ENCODE measurements around the gene C2CD4D.

The C2CD4D gene

DNA sequence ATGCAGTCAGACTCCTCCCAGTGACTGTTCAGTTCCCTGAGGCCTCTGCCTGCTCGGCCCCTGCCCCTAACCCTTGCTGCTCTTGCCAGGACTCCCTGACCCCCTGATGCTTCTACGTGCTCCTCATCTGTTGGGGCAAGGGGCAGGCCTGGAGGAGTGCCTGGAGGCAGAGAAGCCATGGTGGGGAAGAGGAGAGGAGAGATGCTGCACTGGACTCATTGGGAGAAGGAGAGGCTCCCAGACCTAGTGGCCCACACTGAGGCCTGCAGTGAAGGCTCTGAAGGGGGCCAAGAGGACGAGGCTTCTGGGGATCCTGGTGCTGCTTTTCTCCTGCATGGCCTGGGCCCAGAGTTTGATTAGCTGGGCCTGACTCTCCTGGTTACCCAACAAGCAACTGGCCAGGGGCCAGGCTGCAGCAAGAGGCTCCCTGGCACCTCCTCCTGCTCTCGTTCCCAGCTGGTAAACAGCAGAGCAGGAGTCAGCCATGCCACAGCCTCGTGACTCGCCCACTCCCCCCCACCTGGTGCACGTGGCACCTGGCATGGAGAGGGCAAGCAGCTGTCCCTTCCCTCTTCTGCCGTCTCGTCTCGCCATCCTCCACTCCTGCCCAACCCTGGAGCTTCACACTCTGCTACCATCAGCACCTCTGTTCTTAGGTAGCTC is 7.2 kb downstream of the C2CD4D start:
- DNase-seq: no peak

DNA sequence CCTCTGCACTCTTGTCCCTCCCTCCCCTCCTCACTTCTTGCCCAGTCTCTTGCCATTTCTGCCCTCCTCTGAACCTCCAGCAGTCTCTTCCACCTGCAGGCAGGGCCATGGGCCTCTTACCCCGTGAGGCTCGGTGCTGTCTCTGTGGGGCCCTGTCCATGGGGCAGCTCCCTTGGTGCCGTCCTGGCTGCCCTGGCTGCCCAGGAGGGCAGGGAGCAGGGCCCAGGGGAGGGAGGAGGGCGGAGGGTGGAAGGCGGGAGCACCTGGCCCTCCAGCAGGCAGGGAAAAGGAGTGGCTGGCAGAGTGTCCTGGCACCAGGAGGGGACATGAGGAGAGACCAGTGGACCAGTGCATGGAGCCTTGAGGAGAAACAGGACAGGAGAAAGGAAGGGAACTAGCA is 8.0 kb downstream of the C2CD4D start, which contains the start of gene RORC:
RORC (minus strand) TSS at position 198 of the 400 bp plus-strand sequence; CDS start at position 160, 38 bp downstream.
- no peak for DNase-seq

DNA sequence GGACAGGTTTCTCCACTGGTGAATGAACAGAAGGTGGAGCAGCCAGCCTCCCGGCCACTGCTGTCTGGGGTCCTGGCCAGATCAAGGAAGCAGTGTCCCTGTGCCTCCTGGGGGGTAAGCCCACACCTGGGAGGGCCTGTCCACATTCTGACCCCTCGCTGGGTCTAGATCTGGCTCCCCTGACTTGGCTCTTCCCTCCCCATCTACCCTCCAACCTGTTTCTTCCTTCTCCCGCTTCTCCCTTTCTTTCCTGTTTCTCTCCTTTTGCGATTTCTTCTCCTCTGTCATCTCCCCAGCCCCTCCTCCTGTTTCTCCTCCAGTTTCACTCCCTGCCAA is 8.4 kb downstream of the C2CD4D start:
- no peak for DNase-seq

DNA sequence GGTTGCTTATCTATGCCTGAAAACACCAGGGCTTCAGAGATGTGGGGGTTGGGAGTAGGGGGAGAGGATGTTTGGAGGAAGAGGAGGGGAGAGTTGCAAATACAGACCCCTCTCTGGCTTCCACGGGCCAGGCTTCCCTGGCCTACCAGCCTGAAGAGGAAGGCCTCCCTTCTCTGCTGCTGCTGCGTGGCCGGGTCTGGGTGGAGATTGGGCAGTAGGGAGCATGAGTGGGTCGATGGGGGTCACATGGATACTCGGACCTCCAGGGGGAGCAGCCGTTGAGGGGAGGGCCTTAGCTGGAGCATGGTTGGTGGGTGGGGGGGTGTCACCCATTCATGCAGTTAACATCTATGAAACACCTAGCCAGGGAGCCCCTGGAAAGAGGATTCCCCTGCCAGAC is 9.6 kb downstream of the C2CD4D start:
- no peak for DNase-seq

DNA sequence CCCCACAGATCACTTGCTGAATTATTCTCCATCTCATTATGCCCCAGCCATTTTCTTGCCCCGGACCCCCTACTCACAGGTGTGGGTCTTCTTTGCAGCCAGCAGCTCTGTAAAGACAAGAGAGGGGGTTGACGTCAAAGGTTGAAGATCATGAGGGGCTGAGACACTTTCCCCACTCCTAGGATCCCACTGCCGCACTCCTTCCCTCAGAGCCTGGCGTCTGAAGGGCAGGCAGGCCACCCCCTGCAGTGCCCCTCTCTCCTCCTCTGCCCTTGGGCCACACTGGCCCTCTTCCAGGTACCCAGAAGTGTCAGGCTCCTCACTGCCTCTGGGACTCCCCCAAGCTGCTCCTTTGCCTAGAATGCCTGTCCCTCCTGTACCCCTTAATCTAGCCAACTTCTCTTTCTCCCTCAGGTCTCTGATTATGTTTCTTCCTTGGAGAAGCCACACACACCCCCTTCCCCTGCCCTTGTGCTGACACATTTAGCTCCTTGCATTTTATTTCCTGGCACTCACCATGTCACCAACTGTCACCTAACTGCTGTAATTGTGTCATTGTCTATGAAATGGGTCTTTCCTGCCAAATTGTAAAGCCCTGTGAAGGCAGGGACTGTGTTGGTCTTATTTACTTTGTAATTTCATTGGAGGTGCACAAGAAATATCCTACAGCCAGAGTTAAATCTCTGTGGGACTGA is 10.1 kb downstream of the C2CD4D start:
- DNase-seq: no peak

DNA sequence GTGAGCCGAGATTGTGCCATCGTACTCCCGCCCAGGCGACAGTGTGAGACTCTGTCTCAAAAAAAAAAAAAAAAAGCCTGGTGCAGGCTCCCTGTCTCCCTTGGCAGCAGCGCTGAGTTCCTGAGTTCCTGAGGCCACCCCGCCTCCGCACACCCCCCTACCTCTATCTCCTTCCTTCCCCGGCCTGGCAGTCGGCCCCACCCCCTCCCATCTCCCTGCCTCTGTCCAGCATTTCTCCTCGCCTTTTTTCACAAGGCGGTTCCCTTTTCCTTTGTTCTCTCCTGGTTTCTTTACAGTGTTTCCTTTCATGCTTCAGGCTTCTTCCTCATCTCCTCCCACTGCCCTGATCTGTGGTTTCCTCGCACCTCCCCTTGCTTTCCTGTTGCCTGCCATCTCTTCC is 10.7 kb downstream of the C2CD4D start:
- DNase-seq: no peak

DNA sequence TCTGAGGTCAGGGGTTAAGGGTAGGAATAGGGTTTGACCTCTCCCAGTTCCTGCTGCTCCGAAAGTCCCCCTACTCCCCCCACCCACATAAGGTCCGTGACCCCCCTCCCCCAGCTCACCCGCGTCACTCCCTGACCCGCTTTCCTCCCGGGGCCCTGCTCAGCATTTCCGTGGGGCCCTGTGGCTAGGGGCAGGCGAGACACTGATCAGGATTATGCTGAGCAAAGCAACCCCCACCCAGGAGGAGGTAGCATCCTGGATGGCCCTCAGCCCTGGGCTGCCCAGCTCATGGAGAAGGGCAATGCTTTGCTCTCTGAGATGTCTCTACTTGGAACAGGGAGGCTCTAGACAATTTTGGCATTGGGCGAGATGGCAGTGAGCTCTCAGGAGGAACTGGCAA is 11.8 kb downstream of the C2CD4D start:
- no peak for DNase-seq

DNA sequence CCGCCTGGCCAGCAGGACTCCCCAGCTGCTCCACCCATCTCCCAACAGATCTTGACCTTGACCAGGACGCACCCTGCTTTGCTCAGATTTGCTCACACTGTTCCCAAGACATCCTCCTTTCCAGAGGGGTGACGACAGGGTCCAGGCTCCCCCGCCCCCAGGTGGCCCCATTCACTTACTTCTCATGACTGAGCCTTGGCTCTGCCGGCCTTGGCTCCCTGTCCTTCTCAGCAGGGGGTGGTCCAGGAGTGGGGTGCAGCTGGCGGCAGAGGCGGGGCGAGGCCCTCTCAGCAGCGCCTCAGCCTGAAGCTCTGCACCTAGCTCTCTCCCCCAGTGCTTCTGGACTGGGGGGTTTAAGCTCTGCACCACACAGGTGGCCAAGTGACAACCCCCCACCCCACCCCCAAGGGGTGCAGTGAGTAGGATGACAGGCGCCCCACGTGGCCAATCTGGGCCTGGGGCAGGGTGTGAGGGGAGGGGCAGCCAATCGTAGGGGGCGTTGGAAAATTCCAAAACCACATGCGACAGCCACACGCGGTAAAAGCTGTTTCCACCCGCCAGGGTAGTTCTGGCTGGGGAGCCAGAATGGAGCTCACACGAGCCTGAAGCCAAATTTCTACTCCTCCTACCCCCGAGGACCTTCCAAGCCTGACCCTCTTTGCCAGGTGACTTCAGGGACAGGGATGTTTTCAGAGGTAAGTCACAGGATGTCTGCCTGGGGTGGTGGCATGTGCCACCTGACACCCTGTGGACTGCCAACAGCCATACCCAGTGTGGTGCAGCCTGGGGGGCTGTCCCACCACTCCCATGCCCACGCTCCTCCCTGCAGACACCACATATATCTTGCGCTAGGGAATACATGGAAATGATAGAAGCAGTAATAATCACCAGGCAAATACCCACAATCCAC is 13.6 kb downstream of the C2CD4D start:
- peak in 1 of 2 experiments; percentile 58 for DNase-seq

DNA sequence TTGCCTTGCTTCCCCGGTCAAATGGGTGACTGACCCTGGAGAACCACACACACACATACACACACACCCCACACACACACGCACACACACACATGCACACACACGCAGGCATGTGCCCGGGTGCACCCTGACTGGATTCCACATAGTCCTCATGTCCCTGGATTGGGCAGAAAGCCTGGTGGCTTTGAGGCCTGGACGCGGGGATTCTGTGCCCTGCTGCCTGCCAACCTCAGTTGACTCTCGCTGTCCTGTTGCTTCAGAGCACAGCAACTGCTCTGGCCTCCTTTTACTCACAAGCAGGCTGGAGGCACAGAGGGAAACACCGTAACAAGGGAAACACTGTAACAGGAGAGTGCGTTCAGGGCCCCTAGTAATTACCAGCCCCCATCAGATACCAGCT is 14.4 kb downstream of the C2CD4D start:
- no peak for DNase-seq

DNA sequence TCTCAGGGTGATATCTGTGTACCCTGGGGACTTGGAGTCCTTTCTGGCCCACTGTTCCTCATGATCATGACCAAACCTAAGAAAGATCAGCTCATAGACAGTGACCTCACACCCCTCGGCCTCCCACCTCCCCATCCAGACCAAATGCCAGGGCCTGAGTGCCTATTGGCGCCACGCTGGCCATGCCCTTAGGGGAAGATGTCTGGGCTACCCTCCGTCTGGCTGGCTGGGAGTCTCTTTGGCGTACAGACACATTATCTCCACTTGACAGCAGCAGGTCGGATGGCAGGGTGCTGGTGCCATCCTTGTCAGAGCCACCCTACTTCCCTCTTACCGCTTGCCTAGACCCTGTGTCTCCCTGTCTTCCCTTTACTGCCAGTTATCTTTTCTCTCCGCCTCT is 16.4 kb downstream of the C2CD4D start:
- DNase-seq: no peak

DNA sequence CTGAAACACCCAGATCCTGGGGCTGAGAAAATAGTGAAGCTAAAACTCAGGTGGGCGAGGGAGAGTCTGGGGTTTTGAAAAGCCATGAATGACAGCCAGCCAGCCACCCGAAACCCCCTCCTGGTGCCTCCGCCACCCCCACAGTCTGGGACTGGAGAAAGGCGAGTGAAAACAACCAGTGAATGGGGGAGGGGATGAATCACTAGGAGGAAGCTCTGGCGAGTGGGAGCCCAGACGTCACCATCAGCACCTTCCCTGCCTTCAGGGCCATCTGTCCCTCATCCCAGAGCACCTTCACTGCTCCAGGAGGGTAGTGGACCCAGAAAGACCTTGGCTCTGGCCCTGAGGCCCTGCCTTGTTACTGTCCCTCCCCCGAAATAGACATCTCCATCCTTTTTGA is 17.2 kb downstream of the C2CD4D start:
- peak; percentile 74 to 80 for DNase-seq

DNA sequence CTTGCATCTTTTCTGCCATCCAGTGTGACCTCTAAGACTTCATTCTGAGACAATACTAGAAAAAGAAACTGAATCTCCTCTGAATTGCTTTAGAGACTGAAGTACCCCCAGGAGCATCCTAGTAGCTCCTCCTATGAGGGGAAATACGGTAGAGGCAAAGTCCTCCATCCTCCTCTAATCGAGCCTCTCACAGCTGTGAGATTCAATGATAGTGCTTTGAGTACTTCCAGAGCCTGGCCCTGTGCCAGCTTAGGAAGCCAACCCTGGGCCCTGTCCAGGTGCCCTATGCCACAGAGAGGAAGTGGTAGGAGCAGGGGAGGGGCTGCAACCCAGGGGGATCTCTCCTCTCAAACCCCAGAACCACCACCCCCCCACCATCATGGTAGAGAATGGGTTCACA is 18.7 kb downstream of the C2CD4D start:
- no peak for DNase-seq

DNA sequence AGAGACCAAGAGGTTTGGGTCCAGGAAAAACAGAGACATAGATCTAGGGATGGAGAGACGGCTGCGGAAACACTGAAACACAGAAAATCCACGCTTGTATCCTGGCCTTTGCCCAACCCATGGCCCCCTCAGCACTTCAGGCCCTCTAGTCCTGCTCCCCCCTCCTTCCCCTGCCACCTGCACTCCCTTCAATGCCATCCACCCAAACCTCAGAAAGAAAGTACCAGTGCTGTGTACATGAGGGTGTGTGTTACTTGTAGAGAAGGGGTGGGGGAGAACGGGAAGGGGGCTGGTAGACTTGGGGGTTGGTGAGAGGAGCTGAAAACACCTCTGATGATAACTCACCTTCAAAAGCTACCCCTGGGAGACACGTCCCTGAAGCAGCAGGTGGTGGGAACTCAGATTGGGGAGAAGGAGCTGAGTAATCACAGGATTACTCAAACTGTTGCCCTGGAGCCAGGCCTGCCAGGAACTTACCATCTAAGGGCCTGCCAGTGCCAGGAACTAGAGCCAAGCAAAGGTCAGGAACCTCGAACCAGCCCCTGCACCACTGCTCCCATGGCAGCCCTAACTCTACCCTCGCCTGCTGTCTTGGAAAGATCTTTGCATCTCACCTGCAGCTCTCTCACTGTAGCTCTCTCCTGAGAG is 19.5 kb downstream of the C2CD4D start:
- DNase-seq: peak in 1 of 2 experiments; percentile 61

DNA sequence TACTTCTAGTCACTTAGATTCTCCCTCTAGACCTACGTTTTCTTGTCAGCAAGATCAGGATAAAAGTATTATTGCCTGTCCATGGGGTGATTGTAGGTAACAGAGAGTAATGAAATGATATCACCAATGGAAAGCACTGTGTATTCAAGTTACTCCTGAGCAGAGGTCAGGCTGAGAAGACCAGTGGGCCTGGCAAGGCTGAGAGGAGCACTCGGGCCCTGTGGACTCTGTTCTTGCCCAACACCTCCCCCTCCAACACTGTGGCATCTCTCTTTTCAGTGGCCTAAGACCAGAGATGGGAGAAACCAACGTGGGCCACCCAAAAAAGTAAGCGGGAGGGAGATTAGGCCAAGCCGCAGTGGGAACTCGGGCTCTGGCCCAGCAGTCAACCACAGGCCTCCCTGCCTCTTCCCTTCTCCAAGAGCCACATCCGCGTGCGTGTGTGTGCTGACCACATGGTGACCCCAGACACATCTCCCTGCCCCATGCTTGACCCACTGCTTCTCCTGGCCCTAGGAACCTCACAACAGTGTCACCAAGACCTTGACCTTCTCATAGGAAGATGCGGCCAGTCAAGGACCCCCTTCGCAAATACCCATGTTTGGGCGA is 20.3 kb downstream of the C2CD4D start:
- DNase-seq: no peak

DNA sequence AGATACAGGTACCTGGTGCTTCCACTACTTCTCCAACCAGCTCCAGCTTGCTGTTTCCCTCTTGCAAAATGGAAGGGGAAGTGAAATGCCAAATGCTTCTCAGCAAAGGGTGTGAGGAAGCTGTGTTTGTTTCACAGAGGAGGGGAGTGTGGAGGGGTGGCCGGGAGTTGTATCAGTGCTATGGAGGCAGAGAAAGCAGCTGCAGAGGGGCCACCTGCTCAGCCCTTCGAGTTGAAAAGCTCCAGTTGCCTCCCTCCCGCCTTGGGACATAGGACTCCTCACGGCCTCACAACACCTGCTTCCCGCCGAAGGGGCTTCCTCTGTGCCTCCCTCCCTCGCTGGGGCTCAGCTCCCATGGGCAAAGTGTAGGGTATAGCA is 22.3 kb downstream of the C2CD4D start:
- DNase-seq: no peak

DNA sequence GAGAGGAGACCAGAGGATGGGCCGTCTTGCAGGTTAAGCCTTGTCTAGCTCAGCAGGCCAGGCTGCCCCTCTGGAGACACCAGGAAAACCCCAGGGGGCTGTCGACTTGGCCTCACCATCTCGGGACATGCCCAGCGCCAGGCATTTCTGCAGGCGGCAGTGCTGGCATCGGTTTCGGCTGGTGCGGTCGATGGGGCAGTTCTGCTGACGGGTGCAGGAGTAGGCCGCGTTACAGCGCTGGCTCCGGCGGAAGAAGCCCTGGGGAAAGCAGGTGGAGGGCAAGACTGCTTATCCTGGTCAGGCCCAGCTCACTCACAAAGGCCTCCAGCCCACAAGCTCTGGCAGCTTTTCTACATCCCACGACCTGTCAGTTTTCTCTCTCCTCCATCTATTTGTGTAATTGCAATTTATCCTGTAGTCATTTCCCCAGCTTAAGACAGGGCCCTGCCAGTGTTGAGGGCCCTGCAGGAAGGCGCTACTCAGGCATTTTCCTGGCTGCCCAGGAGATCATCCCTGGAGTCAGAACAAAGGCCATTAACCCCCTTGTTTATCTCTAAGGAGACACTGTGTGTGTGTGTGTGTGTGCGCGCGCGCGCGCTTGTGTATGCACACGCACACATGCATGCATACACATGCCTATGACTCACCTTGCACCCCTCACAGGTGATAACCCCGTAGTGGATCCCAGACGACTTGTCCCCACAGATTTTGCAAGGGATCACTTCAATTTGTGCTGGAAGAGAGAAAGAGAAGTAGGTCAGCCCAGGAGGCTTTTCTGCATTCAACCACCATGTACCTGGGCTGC is 22.9 kb downstream of the C2CD4D start:
- no peak for DNase-seq

DNA sequence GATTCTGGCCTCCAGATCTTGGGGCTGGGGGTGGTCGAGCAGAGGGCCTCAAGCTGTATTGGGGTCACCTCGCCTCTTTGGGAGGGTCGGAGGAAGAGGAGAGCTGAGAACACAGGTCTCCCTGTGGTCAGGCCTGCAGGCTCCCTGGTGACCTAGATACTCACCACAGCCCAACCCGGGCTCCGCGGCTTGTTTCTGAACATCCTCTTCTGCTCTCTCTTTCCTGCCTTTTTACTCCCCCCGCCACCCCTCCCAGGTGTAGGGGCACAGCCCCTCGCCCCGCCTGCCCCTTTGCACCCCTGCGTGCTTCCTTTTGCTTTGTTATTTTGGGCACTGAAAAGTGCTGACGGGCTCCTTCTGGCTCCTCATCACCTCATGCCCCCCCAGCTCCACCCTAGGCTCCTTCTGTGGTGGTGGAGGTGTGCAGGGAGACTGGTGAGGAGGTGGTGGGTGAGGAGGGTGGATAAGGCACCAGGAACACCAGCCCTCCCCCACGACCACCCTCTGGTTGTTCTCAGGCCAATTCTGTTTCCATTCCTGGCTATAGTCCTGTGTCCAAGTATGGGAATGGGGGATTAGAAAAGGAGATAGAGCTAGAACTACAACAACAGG is 23.8 kb downstream of the C2CD4D start:
- DNase-seq: no peak

DNA sequence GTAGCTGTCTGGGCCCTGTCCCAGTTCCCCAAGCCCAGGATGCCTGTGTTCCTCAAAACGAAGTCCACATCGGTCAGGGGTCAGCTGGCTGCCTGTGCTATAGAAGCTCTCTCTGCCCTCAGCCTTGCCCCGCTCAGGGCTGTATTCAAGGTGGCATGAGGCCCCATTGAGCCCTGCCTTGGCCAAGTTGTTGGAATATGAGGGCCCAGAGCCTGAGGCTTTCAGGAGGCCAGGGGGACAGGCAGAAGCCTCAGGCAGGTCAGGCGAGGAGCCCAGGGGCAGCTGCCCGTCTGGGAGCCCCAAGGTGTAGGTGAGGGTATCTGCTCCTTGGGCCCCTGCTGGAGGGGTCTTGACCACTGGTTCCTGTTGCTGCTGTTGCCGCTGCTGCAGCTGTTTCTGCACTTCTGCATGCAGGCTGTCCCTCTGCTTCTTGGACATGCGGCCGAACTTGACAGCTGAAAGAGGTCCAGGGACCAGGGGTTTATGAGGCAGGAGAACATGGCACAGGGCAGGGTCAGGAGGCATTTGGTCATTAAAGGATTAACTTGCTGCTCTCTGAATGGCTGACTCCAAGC is 24.6 kb downstream of the C2CD4D start:
- no peak for DNase-seq

DNA sequence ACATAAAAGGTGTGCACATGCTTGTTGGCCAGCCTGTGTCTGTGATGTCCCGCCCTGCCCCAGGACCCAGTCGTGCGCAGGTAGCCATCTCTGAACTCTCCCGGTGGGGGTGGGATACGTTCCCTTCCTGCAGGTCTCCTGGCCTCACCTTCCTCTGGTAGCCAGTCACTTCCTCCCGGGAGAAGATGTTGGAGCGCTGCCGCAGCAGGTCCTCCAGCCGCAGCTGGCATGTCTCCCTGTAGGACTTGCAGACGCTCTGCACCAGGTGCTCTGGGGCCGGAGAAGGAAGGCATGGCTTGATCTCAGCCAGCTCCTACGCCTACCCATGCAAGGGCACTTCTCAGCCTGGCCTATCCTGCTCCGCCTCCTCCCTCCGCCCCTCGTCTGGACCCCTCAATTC is 25.2 kb downstream of the C2CD4D start:
- DNase-seq: no peak

DNA sequence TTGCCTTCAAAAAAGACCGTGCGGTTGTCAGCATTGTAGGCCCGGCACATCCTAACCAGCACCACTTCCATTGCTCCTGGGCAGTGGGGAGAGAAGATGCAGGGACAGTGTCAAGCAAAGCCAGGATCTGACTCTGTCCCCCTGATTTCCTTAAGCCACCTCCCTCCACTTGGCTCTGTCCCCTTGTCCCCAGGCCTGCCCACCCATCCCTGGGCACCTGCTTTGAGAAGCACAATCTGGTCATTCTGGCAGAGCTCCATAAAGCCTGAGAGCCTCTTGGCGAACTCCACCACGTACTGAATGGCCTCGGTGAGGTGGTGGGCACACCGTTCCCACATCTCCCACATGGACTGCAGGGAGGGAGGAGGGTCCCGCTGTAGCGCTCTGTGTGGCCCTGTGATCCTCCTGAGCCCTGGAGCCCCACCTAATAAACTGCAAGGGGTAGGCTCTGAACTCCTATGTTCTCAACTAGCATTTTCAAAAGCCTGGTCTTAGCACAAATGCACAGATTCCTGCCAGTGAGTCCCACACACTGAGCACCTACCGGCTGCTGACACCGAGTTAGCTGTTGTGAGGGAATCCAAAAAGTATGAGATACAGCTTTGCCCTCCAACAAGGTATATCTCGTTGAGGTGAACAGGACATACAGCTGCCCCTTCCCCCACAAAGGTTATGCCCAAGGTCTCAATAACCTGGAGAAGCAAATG is 26.2 kb downstream of the C2CD4D start:
- no peak for DNase-seq

DNA sequence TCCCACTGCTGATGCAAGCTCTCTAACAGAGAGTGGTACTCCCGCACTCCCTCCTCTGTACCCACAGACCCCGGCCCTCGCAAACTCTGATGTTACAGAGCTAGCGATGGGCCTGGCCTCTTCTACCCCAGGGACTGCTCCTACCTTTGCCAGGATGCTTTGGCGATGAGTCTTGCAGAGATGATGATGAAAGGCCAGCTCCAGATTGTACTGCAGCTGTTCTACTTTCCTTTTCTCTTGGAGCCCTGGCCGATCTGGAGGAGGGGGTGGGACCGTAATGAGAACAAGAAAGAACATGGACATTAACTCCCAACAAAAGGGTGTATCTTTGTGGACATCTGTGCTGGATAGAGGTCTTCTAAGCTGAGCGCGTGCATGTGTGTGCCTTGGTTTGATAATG is 28.4 kb downstream of the C2CD4D start:
- DNase-seq: no peak

Measured in activated CD4-positive, alpha-beta T cell treated with anti-CD3 and anti-CD28 coated beads, Interleukin-2, amount 50 U/mL, for 48 hours (primary cell).